ENCODE measurements around the gene CUX1. TPM values are rescaled to one million over a fixed set of nuclear protein-coding genes. Genes with fewer than 3 reads are reported as not detected.

Gene CUX1
- total RNA-seq, 3 donors from 2014 or later, result 85.2 to 167 (median 120) TPM

- Histone ChIP-seq H3K4me3 (no peak overlapping the region), H3K4me1 (ENCODE audit: low read depth) (peaks cover 43% of the 10 kb centered on the region), H3K36me3 (ENCODE audit: low read depth) (no peaks in the 10 kb centered on the region), H3K9me3 (no peaks in the 10 kb centered on the region)
- intact Hi-C loops (cut with DNase I, micrococcal nuclease), result no loop called here
- no peak for ATAC-seq
- no peak for TF ChIP-seq CTCF (IDR thresholded peaks at IDR 0.05)
- DNase-seq, result no peak
Measured at GRCh38 chr7:101933028-101933427, 115.6 kb downstream of the CUX1 start.

DNA sequence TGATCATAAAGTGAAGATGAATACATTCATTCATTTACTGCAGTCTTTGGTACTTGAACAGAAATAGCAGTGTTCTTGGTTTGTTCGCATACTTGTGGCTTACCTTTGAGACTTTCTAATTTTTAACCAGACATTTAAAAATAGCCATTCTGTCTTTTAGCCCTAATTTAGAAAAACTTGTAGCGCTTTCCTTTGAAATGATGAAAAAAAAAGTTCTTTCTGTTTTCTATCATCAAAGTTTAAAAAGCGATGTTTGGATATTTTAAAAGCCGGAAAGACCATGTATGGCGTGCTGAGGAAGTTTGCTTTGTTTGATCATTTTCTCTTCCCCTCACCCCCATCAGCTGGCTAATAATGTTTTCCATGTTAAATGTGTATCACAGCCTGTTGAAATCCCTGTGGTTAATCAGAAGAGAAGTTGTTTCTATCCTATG, 116.3 kb downstream of the CUX1 start:
- ATAC-seq (no peak), DNase-seq (no peak)
- Histone ChIP-seq H3K36me3 (ENCODE audit: low read depth) (no peaks in the 10 kb centered on the region), H3K4me3 (no peak overlapping the region), H3K4me1 (ENCODE audit: low read depth) (peaks cover 43% of the 10 kb centered on the region), H3K9me3 (no peaks in the 10 kb centered on the region)
- TF ChIP-seq CTCF (IDR thresholded peaks at IDR 0.05), result no peak
- intact Hi-C loops (cut with DNase I, micrococcal nuclease), result no loop called here

DNA sequence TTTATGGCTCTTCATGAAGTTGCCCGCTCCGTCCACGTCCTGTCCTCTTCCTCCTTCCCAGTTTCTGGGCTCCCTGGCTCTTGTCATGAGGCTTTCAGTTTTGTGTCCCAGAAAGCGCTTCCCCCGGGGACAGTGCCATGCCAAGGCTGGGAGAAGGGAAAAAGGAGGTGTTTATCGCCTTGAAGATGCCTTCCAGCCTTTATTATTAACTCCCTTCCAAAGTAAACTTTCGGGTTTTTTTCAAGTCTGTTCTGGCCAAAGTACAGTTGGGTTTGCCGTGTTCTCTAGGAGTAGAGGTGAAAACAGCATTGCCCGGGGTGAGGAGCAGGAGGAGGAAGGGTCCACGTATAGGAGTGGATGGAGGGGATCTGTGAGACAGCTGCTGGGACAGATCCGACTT, 117.2 kb downstream of the CUX1 start:
- H3K36me3 ChIP-seq (ENCODE audit: low read depth), result no peaks in the 10 kb centered on the region
- intact Hi-C loops (cut with DNase I, micrococcal nuclease), result no loop called here

DNA sequence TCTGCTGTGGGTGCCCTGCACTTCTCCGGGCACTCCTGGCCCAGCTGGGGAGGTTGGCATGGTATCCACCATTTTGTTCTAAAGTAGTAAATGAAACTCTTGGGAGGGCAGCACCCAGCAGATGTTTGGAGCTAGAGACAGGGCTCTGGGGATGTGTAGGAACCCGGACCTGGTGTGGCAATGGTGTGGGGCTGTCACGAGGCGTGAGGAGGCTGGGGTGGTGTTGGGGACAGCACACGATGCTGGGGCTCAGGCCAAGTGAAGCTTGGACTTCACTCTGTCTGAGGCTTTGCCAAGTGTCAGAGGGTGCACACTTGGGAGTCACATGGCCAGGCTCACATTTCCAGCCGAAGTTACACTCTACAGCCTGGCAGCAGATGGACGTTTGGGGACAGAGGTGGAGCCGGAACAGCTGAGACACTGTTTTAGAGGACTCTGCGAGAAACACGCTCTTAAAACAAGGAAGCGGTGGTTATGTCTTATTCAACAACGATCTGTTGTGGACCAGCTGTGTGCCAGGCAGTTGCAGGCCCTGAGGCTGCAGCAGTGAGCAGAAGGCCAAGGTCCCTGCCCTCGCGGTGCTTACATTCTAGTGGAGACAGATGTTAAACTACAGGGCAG, 118.2 kb downstream of the CUX1 start:
- Histone ChIP-seq H3K9me3 (no peaks in the 10 kb centered on the region), H3K4me3 (no peak overlapping the region), H3K4me1 (ENCODE audit: low read depth) (peaks cover 48% of the 10 kb centered on the region), H3K36me3 (ENCODE audit: low read depth) (no peaks in the 10 kb centered on the region)
- DNase-seq (peak; percentile 69 to 72 (median 71)), ATAC-seq (peak; percentile 77)
- no peak for TF ChIP-seq CTCF (IDR thresholded peaks at IDR 0.05)
- intact Hi-C loops (cut with DNase I, micrococcal nuclease), result no loop called here

More for the DNA sequence above, 117.2 kb downstream of the CUX1 start:
- Histone ChIP-seq H3K4me1 (ENCODE audit: low read depth) (peaks cover 43% of the 10 kb centered on the region), H3K4me3 (no peak overlapping the region), H3K9me3 (no peaks in the 10 kb centered on the region)
- no peak for TF ChIP-seq CTCF (IDR thresholded peaks at IDR 0.05)
- peak in 2 of 3 donors; percentile 52 to 56 for DNase-seq
- peak; percentile 50 for ATAC-seq

- ATAC-seq, result peak; percentile 24
- no peak for TF ChIP-seq CTCF (IDR thresholded peaks at IDR 0.05)
- Histone ChIP-seq H3K36me3 (ENCODE audit: low read depth) (no peaks in the 10 kb centered on the region), H3K9me3 (no peaks in the 10 kb centered on the region), H3K4me1 (ENCODE audit: low read depth) (peaks cover 54% of the 10 kb centered on the region), H3K4me3 (no peak overlapping the region)
- peak in 2 of 3 donors; percentile 29 to 41 for DNase-seq
- intact Hi-C loops (cut with DNase I, micrococcal nuclease), result no loop called here
Measured at GRCh38 chr7:101936223-101936610, 118.8 kb downstream of the CUX1 start.

Data from mucosa of descending colon (tissue), 3 donors.